Brain microvascular endothelial cell (primary cell): ENCODE measurements around the gene SVIP.

ENCODE experiments used
- DNase-seq: peaks from one replicate; pipeline ENCODE4 v3.0.0-alpha.2; 2020
- H3K27ac ChIP-seq: fragments of 250-450 bp; sonication (Bioruptor Pico); 2 replicates; pipeline ENCODE4 v1.5.1; 2020; ENCODE audit warnings: mild to moderate bottlenecking, moderate library complexity
- H3K27me3 ChIP-seq: fragments of 250-450 bp; sonication (Bioruptor Pico); replicated peaks from 2 replicates; pipeline ENCODE4 v1.5.1; 2020; ENCODE audit warnings: mild to moderate bottlenecking
- H3K36me3 ChIP-seq: fragments of 250-450 bp; sonication (Bioruptor Pico); replicated peaks from 2 replicates; pipeline ENCODE4 v1.5.1; 2020; ENCODE audit warnings: mild to moderate bottlenecking
- H3K4me3 ChIP-seq: 2 replicates; pipeline ENCODE4 v1.5.1; 2011; ENCODE audit warnings: low read depth, mild to moderate bottlenecking, control low read depth, low read length, moderate library complexity
- in situ Hi-C: cut with HindIII; loops from 2 replicates; pipeline ENCODE4 v1.10.0; 2017; ENCODE audit warnings: low sequenced_read_pairs, low pct_ligation_motif_present
- TF ChIP-seq, protein P1 (sequence below): IDR thresholded peaks from 2 replicates; pipeline ENCODE4 v1.5.1; 2011; ENCODE audit warnings: low read depth, mild to moderate bottlenecking, moderate library complexity, low read length, control low read depth, inconsistent platforms; ENCODE audit errors: missing control alignments

SVIP gene

DNA sequence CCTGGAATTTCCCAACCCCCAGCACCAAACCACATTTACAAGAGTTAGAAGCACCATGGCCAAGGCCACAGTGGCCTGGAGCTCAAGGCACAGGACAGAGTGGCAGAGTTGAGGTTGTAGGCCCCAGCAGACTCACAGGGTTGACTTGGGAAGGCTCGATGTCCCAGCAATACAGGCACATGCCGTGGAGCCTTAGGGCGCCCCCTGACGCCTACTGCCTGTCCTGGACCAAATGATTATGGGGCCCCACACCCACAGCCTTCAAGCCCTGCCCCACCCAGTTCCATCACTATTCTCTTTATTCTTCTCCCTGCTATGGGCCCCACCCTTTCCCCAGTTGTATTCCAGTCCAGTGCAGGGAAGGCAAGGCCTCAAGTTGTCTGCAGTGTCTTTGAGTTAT lies 30.6 kb upstream of the SVIP start, which contains the start of gene CCDC179:
Gene CCDC179, minus strand, starts transcription at position 234 of the 400 bp plus-strand sequence. Its CDS starts 53 bp downstream, at position 181.
- TF ChIP-seq, protein P1, sequence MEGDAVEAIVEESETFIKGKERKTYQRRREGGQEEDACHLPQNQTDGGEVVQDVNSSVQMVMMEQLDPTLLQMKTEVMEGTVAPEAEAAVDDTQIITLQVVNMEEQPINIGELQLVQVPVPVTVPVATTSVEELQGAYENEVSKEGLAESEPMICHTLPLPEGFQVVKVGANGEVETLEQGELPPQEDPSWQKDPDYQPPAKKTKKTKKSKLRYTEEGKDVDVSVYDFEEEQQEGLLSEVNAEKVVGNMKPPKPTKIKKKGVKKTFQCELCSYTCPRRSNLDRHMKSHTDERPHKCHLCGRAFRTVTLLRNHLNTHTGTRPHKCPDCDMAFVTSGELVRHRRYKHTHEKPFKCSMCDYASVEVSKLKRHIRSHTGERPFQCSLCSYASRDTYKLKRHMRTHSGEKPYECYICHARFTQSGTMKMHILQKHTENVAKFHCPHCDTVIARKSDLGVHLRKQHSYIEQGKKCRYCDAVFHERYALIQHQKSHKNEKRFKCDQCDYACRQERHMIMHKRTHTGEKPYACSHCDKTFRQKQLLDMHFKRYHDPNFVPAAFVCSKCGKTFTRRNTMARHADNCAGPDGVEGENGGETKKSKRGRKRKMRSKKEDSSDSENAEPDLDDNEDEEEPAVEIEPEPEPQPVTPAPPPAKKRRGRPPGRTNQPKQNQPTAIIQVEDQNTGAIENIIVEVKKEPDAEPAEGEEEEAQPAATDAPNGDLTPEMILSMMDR, result no peak
- DNase-seq, result no peak
- in situ Hi-C loops, result no loop called here
- Histone ChIP-seq H3K36me3 (no peaks in the 10 kb centered on the region), H3K27ac (no peak within 1 kb of the TSS), H3K27me3 (no peaks in the 10 kb centered on the region), H3K4me3 (no peak within 1 kb of the TSS)

- Histone ChIP-seq H3K27ac (no peak overlapping the region), H3K27me3 (no peaks in the 10 kb centered on the region), H3K36me3 (no peaks in the 10 kb centered on the region), H3K4me3 (no peak overlapping the region)
- TF ChIP-seq, protein P1, result no peak
- no peak for DNase-seq
- in situ Hi-C loops, result no loop called here
Observed at GRCh38 chr11:22859756-22860155, 30.2 kb upstream of the SVIP start.

- Histone ChIP-seq H3K27me3 (no peaks in the 10 kb centered on the region), H3K36me3 (no peaks in the 10 kb centered on the region), H3K27ac (no peak overlapping the region), H3K4me3 (no peak overlapping the region)
- DNase-seq, result no peak
- in situ Hi-C loops, result no loop called here
- TF ChIP-seq, protein P1, result no peak
Observed at GRCh38 chr11:22851477-22851876, 21.9 kb upstream of the SVIP start.

GRCh38 chr11:22846726-22847125 lies 17.1 kb upstream of the SVIP start:
- no peak for DNase-seq
- in situ Hi-C loops, result no loop called here
- H3K36me3 ChIP-seq, result no peaks in the 10 kb centered on the region
- TF ChIP-seq, protein P1, result no peak
- no peak overlapping the region for H3K4me3 ChIP-seq
- H3K27me3 ChIP-seq, result no peaks in the 10 kb centered on the region
- no peak overlapping the region for H3K27ac ChIP-seq

GRCh38 chr11:22832315-22833015 lies 2.9 kb upstream of the SVIP start:
- in situ Hi-C loops, result no loop called here
- no peak overlapping the region for H3K27ac ChIP-seq
- no peaks in the 10 kb centered on the region for H3K36me3 ChIP-seq
- TF ChIP-seq, protein P1, result no peak
- no peaks in the 10 kb centered on the region for H3K27me3 ChIP-seq
- DNase-seq, result peak; percentile 59
- no peak overlapping the region for H3K4me3 ChIP-seq

DNA sequence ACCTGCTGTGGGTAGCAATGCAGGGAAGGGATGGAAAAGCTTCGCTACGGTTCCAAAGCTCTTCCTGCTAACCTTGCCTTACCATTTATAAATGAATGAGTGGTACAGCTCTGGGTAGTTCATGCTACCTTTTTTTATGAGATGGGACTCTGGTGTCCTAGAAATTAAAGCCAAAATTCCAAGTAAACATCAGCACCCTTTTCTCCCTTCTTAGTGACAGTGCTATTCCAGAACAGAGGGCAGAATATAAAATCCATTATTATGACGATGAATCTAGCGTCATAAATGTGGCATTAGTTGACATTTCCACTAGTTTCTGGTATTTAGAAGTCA lies 447 bp upstream of the SVIP start:
- in situ Hi-C loops, result no loop called here
- H3K4me3 ChIP-seq, result peak overlapping the region; percentile 93
- H3K27ac ChIP-seq, result no peak overlapping the region
- TF ChIP-seq, protein P1, result no peak
- DNase-seq, result no peak
- H3K36me3 ChIP-seq, result no peaks in the 10 kb centered on the region
- H3K27me3 ChIP-seq, result no peaks in the 10 kb centered on the region
